Activated CD4-positive, alpha-beta memory T cell treated with anti-CD3 and anti-CD28 coated beads, Interleukin-2, amount 10 ng/mL, durations not matched to agents 7 days and 5 days (primary cell): ENCODE measurements around the gene OSBPL6. TPM values are rescaled to one million over a fixed set of nuclear protein-coding genes. Genes with fewer than 3 reads are reported as not detected.
"Not testable (repeated sequence)": the region's sequence is repeated elsewhere in the genome, so short reads cannot be mapped to it uniquely, and the experiment has no call there.

ENCODE experiments used
- CTCF ChIA-PET: fragments of 350-600 bp; sonication (Branson Sonifier 250); formaldehyde crosslinking; loops from one replicate; lab custom pipeline; 2021; ENCODE audit warnings: antibody characterized with exemption, inconsistent platforms; lab: Charles Lee
- POLR2A ChIA-PET: fragments of 350-600 bp; sonication (Branson Sonifier 250); formaldehyde crosslinking; loops from one replicate; lab custom pipeline; 2021; ENCODE audit warnings: antibody characterized with exemption; lab: Charles Lee
- DNase-seq: peaks from one replicate; pipeline ENCODE4 v3.0.0-alpha.2; 2020
- H3K27ac Mint-ChIP-seq: one replicate; pipeline ENCODE4 v1.8.0; 2021; ENCODE audit warnings: mild to moderate bottlenecking, mixed read lengths
- H3K27me3 Mint-ChIP-seq: one replicate; pipeline ENCODE4 v1.8.0; 2021; ENCODE audit warnings: mixed read lengths
- H3K36me3 Mint-ChIP-seq: one replicate; pipeline ENCODE4 v1.8.0; 2021; ENCODE audit warnings: low read depth, mixed read lengths
- H3K4me1 Mint-ChIP-seq: one replicate; pipeline ENCODE4 v1.8.0; 2021; ENCODE audit warnings: mixed read lengths
- H3K4me3 Mint-ChIP-seq: one replicate; pipeline ENCODE4 v1.8.0; 2021; ENCODE audit warnings: mild to moderate bottlenecking, mixed read lengths
- H3K9me3 Mint-ChIP-seq: one replicate; pipeline ENCODE4 v1.8.0; 2021; ENCODE audit warnings: mixed read lengths
- total RNA-seq, 2 experiments: library from RNA; stranded (reverse); gene quantifications; one replicate each; pipeline ENCODE4 v1.2.3, GENCODE V29; 2021

Gene OSBPL6
- total RNA-seq = under 1 TPM; 0.78 to 0.88 TPM

- Mint-ChIP-seq H3K9me3 (no peaks in the 10 kb centered on the region), H3K27me3 (peaks cover 56% of the 10 kb centered on the region), H3K4me1 (peaks cover 12% of the 10 kb centered on the region), H3K4me3 (peak within 1 kb of the TSS; percentile 66), H3K36me3 (no peaks in the 10 kb centered on the region), H3K27ac (no peak within 1 kb of the TSS)
- DNase-seq = peak; percentile 73
- ChIA-PET CTCF (interaction anchor here (1.2 to 1.5 kb wide), 2 partner anchors 78 to 82 kb away, joined by 4 to 5 read pairs; partner anchors contain the start of gene RBM45), POLR2A (no interaction called here)
Observed at GRCh38 chr2:178193823-178194599, at the start of gene OSBPL6. TSS of gene OSBPL6 (plus strand) at chr2:178194512. CDS start at chr2:178306185, 111,673 bp downstream.

- Mint-ChIP-seq H3K4me1 (no peaks in the 10 kb centered on the region), H3K36me3 (no peaks in the 10 kb centered on the region), H3K27me3 (peaks cover 16% of the 10 kb centered on the region), H3K9me3 (no peaks in the 10 kb centered on the region), H3K4me3 (no peak overlapping the region), H3K27ac (no peak overlapping the region)
- CTCF ChIA-PET = no interaction called here
- POLR2A ChIA-PET = no interaction called here
- no peak for DNase-seq
Observed at GRCh38 chr2:178152033-178152432, 42.3 kb upstream of the OSBPL6 start.

DNA sequence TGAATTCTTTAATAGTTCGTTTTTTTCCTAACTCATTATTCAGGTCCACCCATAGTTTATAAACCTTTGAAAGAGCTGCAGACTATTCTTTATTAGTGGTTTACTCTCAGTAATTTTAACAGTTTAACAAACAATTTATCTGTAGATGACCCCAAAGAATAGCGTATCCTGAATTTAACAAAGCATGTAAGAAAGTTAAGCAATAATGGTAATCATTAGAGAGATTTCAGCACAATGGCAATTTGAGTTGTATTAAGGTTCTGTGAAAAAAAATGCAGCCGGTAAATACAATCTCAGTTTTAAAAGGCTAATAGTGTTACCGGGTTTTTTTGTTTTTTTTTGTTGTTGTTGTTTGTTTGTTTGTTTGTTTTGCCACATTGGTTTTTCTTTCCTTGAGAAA is 41.8 kb upstream of the OSBPL6 start:
- ChIA-PET CTCF (no interaction called here), POLR2A (no interaction called here)
- Mint-ChIP-seq H3K4me3 (no peak overlapping the region), H3K27ac (no peak overlapping the region), H3K4me1 (no peaks in the 10 kb centered on the region), H3K36me3 (no peaks in the 10 kb centered on the region), H3K9me3 (no peaks in the 10 kb centered on the region), H3K27me3 (peaks cover 17% of the 10 kb centered on the region)
- no peak for DNase-seq

DNA sequence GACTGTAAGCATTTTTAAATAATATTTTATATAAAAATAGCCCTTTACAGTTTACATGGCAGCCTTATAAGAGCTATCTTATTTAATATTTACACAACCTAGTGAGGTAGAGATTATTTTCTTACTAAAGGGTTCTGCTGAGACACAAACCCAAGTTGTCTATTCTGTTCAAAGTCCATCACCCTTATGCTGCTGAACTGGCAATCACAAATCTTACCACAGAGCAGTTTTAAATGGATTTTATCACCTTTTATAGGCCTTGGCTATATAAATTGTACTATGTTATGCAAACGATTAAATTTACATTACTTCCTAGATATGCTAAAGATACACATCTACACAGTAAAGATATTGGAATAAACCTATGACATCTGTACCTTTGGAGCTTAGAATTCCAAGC is 41.3 kb upstream of the OSBPL6 start:
- ChIA-PET POLR2A (no interaction called here), CTCF (no interaction called here)
- Mint-ChIP-seq H3K27ac (no peak overlapping the region), H3K4me1 (no peaks in the 10 kb centered on the region), H3K27me3 (peaks cover 18% of the 10 kb centered on the region), H3K36me3 (no peaks in the 10 kb centered on the region), H3K9me3 (no peaks in the 10 kb centered on the region), H3K4me3 (no peak overlapping the region)
- no peak for DNase-seq

GRCh38 chr2:178153878-178154277 is 40.4 kb upstream of the OSBPL6 start:
- H3K27ac Mint-ChIP-seq, H3K9me3 Mint-ChIP-seq, POLR2A ChIA-PET, H3K4me1 Mint-ChIP-seq, H3K36me3 Mint-ChIP-seq, DNase-seq, H3K4me3 Mint-ChIP-seq: not testable (repeated sequence)
- CTCF ChIA-PET = interaction anchor here (1.3 kb wide), 1 partner anchor 42 kb away, joined by 3 read pairs; the partner anchor contains the start of gene RBM45
- peaks cover 20% of the 10 kb centered on the region for H3K27me3 Mint-ChIP-seq

- H3K27me3 Mint-ChIP-seq = peaks cover 22% of the 10 kb centered on the region
- no peak overlapping the region for H3K4me3 Mint-ChIP-seq
- CTCF ChIA-PET = no interaction called here
Observed at GRCh38 chr2:178155524-178155923, 38.8 kb upstream of the OSBPL6 start.

GRCh38 chr2:178157574-178157973 is 36.7 kb upstream of the OSBPL6 start:
- no peak overlapping the region for H3K4me3 Mint-ChIP-seq
- CTCF ChIA-PET = no interaction called here
- no peaks in the 10 kb centered on the region for H3K36me3 Mint-ChIP-seq
- no peak overlapping the region for H3K27ac Mint-ChIP-seq
- H3K27me3 Mint-ChIP-seq = peaks cover 30% of the 10 kb centered on the region
- no peak for DNase-seq
- H3K9me3 Mint-ChIP-seq = no peaks in the 10 kb centered on the region
- H3K4me1 Mint-ChIP-seq = no peaks in the 10 kb centered on the region
- POLR2A ChIA-PET = no interaction called here

More at GRCh38 chr2:178155524-178155923, 38.8 kb upstream of the OSBPL6 start:
- no peaks in the 10 kb centered on the region for H3K4me1 Mint-ChIP-seq
- H3K36me3 Mint-ChIP-seq = no peaks in the 10 kb centered on the region
- DNase-seq = no peak
- POLR2A ChIA-PET = no interaction called here
- no peak overlapping the region for H3K27ac Mint-ChIP-seq
- H3K9me3 Mint-ChIP-seq = no peaks in the 10 kb centered on the region

DNA sequence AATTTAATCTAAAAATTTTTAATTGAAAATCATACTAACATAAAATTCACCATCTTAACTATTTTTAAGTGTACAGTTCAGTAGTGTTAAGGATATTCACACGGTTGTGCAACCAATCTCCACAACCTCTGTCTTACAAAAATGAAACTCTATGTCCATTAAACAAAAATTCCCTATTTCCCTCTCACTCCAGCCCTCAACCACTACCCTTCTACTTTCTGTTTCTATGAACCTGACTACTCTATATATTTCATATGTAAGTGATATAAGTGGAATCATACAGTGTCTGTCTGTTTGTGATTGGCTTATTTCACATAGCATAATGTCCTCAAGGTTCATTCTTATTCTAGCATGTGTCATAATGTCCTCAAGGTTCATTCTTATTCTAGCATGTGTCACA is 34.3 kb upstream of the OSBPL6 start:
- H3K4me1 Mint-ChIP-seq = no peaks in the 10 kb centered on the region
- no peaks in the 10 kb centered on the region for H3K36me3 Mint-ChIP-seq
- DNase-seq = no peak
- no peak overlapping the region for H3K4me3 Mint-ChIP-seq
- CTCF ChIA-PET = no interaction called here
- peaks cover 34% of the 10 kb centered on the region for H3K27me3 Mint-ChIP-seq
- no peak overlapping the region for H3K27ac Mint-ChIP-seq
- POLR2A ChIA-PET = no interaction called here
- H3K9me3 Mint-ChIP-seq = no peaks in the 10 kb centered on the region

DNA sequence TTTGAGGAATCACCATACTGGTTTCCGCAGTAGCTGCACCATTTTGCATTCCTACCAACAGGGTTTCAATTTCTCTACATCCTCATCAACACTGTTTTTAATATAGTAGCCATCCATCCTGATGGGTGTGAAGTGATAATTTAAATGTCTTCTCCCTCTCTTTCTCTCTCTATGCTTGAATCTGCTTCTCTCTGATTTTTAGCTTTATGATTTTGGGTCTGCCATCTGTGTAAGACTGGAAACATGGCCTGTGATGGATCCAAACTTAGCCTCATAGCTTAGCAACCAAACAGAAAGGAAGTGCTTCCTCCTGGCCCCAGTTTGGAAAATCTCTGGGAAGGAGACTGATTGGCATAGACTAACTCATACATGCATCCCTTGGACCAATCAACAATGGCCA is 33.7 kb upstream of the OSBPL6 start:
- peaks cover 27% of the 10 kb centered on the region for H3K27me3 Mint-ChIP-seq
- no peak overlapping the region for H3K27ac Mint-ChIP-seq
- no peaks in the 10 kb centered on the region for H3K9me3 Mint-ChIP-seq
- no peak overlapping the region for H3K4me3 Mint-ChIP-seq
- ChIA-PET POLR2A (no interaction called here), CTCF (no interaction called here)
- H3K4me1 Mint-ChIP-seq = no peaks in the 10 kb centered on the region
- no peak for DNase-seq
- H3K36me3 Mint-ChIP-seq = no peaks in the 10 kb centered on the region

- no peaks in the 10 kb centered on the region for H3K36me3 Mint-ChIP-seq
- ChIA-PET CTCF (no interaction called here), POLR2A (no interaction called here)
- no peak overlapping the region for H3K4me3 Mint-ChIP-seq
- DNase-seq = no peak
- no peaks in the 10 kb centered on the region for H3K4me1 Mint-ChIP-seq
- H3K27ac Mint-ChIP-seq = no peak overlapping the region
- peaks cover 24% of the 10 kb centered on the region for H3K27me3 Mint-ChIP-seq
- H3K9me3 Mint-ChIP-seq = no peaks in the 10 kb centered on the region
Observed at GRCh38 chr2:178163395-178163794, 30.9 kb upstream of the OSBPL6 start.

GRCh38 chr2:178163911-178164310 is 30.4 kb upstream of the OSBPL6 start:
- H3K4me1 Mint-ChIP-seq = no peaks in the 10 kb centered on the region
- POLR2A ChIA-PET = no interaction called here
- DNase-seq = no peak

DNA sequence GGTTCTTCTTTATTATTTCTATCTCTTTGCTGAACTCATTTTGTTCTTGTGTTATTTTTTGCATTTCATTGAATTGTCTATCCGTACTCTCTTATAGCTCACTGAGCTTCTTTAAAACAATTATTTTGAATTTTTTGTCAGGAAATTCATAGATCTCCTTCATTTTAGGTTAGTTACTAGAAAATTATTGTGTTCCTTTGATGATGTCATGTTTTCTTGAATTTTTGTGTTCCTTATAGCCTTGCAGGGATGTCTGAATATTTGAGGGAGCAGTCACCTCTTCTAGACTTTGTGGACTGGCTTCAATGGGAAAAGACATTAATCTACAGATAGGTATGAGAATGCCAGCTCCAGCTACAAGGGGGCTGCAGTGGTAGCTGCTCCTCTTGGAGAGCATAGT is 20.7 kb upstream of the OSBPL6 start:
- H3K4me1 Mint-ChIP-seq = no peaks in the 10 kb centered on the region
- DNase-seq = no peak
- H3K27ac Mint-ChIP-seq = no peak overlapping the region
- ChIA-PET CTCF (no interaction called here), POLR2A (no interaction called here)
- peaks cover 21% of the 10 kb centered on the region for H3K27me3 Mint-ChIP-seq
- no peaks in the 10 kb centered on the region for H3K9me3 Mint-ChIP-seq
- H3K4me3 Mint-ChIP-seq = no peak overlapping the region
- H3K36me3 Mint-ChIP-seq = no peaks in the 10 kb centered on the region

More at GRCh38 chr2:178163911-178164310, 30.4 kb upstream of the OSBPL6 start:
- CTCF ChIA-PET = no interaction called here
- Mint-ChIP-seq H3K4me3 (no peak overlapping the region), H3K27me3 (peaks cover 24% of the 10 kb centered on the region), H3K27ac (no peak overlapping the region), H3K9me3 (no peaks in the 10 kb centered on the region), H3K36me3 (no peaks in the 10 kb centered on the region)

- H3K4me3 Mint-ChIP-seq = no peak overlapping the region
- H3K9me3 Mint-ChIP-seq = no peaks in the 10 kb centered on the region
- no peaks in the 10 kb centered on the region for H3K4me1 Mint-ChIP-seq
- no peaks in the 10 kb centered on the region for H3K36me3 Mint-ChIP-seq
- peaks cover 15% of the 10 kb centered on the region for H3K27me3 Mint-ChIP-seq
- ChIA-PET POLR2A (no interaction called here), CTCF (no interaction called here)
- H3K27ac Mint-ChIP-seq = no peak overlapping the region
- DNase-seq = no peak
Observed at GRCh38 chr2:178177066-178177679, 17.1 kb upstream of the OSBPL6 start.
